SK-N-SH (cell line): Measurements from ENCODE around the gene FAM237B. TPM values are rescaled to one million over a fixed set of nuclear protein-coding genes. Genes with fewer than 3 reads are reported as not detected.
A peak's percentile ranks its signal among the peaks of the same experiment; 100 is the strongest.

Experiments
- CTCF ChIA-PET: fragments of 300-600, 350-600 bp; formaldehyde crosslinking; extraction: SDS; loops from one replicate; lab custom pipeline; 2021; lab: Yijun Ruan, JAX
- POLR2A ChIA-PET: fragments of 350-600 bp; sonication (Branson Sonifier 250); formaldehyde crosslinking; extraction: SDS; loops from one replicate; lab custom pipeline; 2020; ENCODE audit warnings: antibody characterized with exemption, inconsistent platforms; lab: Yijun Ruan, JAX
- DNase-seq: peaks from one replicate; pipeline ENCODE4 v3.0.0; 2012
- H2AFZ ChIP-seq: fragments of 200-600 bp; sonication (generic); 2 replicates; pipeline ENCODE4 v1.8.1; 2016; ENCODE audit warnings: antibody characterized with exemption, mild to moderate bottlenecking, low read depth
- H3F3A ChIP-seq: fragments of 200-600 bp; sonication (generic); replicated peaks from 2 replicates; pipeline ENCODE3; 2016; ENCODE audit warnings: antibody characterized with exemption, mild to moderate bottlenecking; ENCODE audit not compliant: insufficient read depth
- H3K27ac ChIP-seq, 2 experiments: fragments of 200-500 bp in 1 of 2; fragments of 200-600 bp in 1 of 2; sonication (Bioruptor generic) in 1 of 2; sonication (generic), shearing (Covaris generic) in 1 of 2; 2 replicates each; pipeline versions ENCODE4 v1.5.1 to v1.6.1; 2014 to 2016; ENCODE audit warnings: low read depth in 2 of 2, inconsistent platforms in 1 of 2, low read length in 1 of 2, mild to moderate bottlenecking in 1 of 2, mixed read lengths in 1 of 2
- H3K27me3 ChIP-seq: fragments of 200-600 bp; sonication (generic), shearing (Covaris generic); 2 replicates; pipeline ENCODE4 v1.6.1; 2016; ENCODE audit warnings: mixed run types; ENCODE audit not compliant: insufficient read depth
- H3K36me3 ChIP-seq, 2 experiments: fragments of 200-500 bp in 1 of 2; fragments of 200-600 bp in 1 of 2; sonication (Bioruptor generic) in 1 of 2; sonication (generic) in 1 of 2; replicated peaks in 1 of 2; 2 replicates each; pipeline versions ENCODE3 to v1.5.1; 2014 to 2016; ENCODE audit warnings: low read length in 1 of 2, mild to moderate bottlenecking in 1 of 2; ENCODE audit not compliant: insufficient read depth in 2 of 2, control insufficient read depth in 1 of 2
- H3K4me1 ChIP-seq, 2 experiments: fragments of 200-500 bp in 1 of 2; fragments of 200-600 bp in 1 of 2; sonication (Bioruptor generic) in 1 of 2; sonication (generic), shearing (Covaris generic) in 1 of 2; 2 replicates each; pipeline versions ENCODE4 v1.5.1 to v1.6.1; 2014 to 2016; ENCODE audit warnings: low read depth in 1 of 2, low read length in 1 of 2, mixed run types in 1 of 2; ENCODE audit not compliant: insufficient read depth in 2 of 2, control insufficient read depth in 1 of 2
- H3K4me2 ChIP-seq: fragments of 200-600 bp; sonication (generic), shearing (Covaris generic); 2 replicates; pipeline ENCODE4 v1.6.1; 2017; ENCODE audit warnings: mixed run types
- H3K4me3 ChIP-seq, 2 experiments: fragments of 200-500 bp in 1 of 2; fragments of 200-600 bp in 1 of 2; sonication (Bioruptor generic) in 1 of 2; sonication (generic), shearing (Covaris generic) in 1 of 2; 2 replicates each; pipeline versions ENCODE4 v1.5.1 to v1.8.1; 2014 to 2016; ENCODE audit warnings: low read depth in 2 of 2, inconsistent platforms in 1 of 2, low read length in 1 of 2, mild to moderate bottlenecking in 1 of 2, mixed read lengths in 1 of 2, moderate library complexity in 1 of 2
- H3K79me2 ChIP-seq: fragments of 200-600 bp; sonication (generic); 2 replicates; pipeline ENCODE4 v1.8.1; 2017; ENCODE audit warnings: mild to moderate bottlenecking; ENCODE audit not compliant: insufficient read depth
- H3K9ac ChIP-seq: fragments of 200-600 bp; sonication (generic); 2 replicates; pipeline ENCODE4 v1.6.1; 2017; ENCODE audit warnings: mixed run types
- H3K9me2 ChIP-seq: fragments of 200-600 bp; sonication (generic); 2 replicates; pipeline ENCODE4 v1.6.1; 2017; ENCODE audit warnings: mixed run types
- H3K9me3 ChIP-seq: fragments of 200-600 bp; sonication (generic); 2 replicates; pipeline ENCODE4 v1.6.1; 2017; ENCODE audit warnings: mixed run types, mild to moderate bottlenecking, moderate library complexity
- H4K20me1 ChIP-seq: fragments of 200-600 bp; sonication (generic); 2 replicates; pipeline ENCODE4 v1.6.1; 2017; ENCODE audit warnings: mild to moderate bottlenecking, mixed run types; ENCODE audit not compliant: insufficient read depth
- CHD2 ChIP-seq: fragments of 150-350 bp; IDR thresholded peaks from 2 replicates; pipeline ENCODE4 v1.6.1; 2018; ENCODE audit warnings: low read length; ENCODE audit not compliant: partially characterized antibody
- CTCF ChIP-seq: fragments of 200-600 bp; sonication (generic); IDR thresholded peaks from 2 replicates; pipeline ENCODE4 v1.6.1; 2017; ENCODE audit warnings: antibody characterized with exemption, mild to moderate bottlenecking, moderate library complexity
- ELF1 ChIP-seq: IDR thresholded peaks from 2 replicates; pipeline ENCODE4 v1.4.0; 2012
- EP300 ChIP-seq, 2 experiments: IDR thresholded peaks; 2 replicates each; pipeline versions ENCODE4 v1.4.0 to v1.6.1; 2012; ENCODE audit warnings: borderline replicate concordance in 1 of 2, low read depth in 1 of 2, low read length in 1 of 2
- EZH2phosphoT487 ChIP-seq: fragments of 200-600 bp; sonication (generic); IDR thresholded peaks from 2 replicates; pipeline ENCODE4 v1.6.1; 2017; ENCODE audit warnings: low read depth, mixed run types, mild to moderate bottlenecking, antibody characterized with exemption, moderate library complexity, borderline replicate concordance
- FOXJ3 ChIP-seq: sonication (generic); formaldehyde crosslinking; IDR thresholded peaks from 2 replicates; pipeline ENCODE4 v1.5.1; 2020; ENCODE audit warnings: mild to moderate bottlenecking, missing genetic modification reagents
- FOXM1 ChIP-seq: IDR thresholded peaks from 2 replicates; pipeline ENCODE4 v1.4.0; 2012; ENCODE audit warnings: low read depth, mild to moderate bottlenecking
- GABPA ChIP-seq: IDR thresholded peaks from 2 replicates; pipeline ENCODE4 v1.4.0; 2012; ENCODE audit warnings: low read depth, mild to moderate bottlenecking
- JUND ChIP-seq: IDR thresholded peaks from 2 replicates; pipeline ENCODE4 v1.4.0; 2012
- MEF2A ChIP-seq: IDR thresholded peaks from 2 replicates; pipeline ENCODE4 v1.4.0; 2012; ENCODE audit warnings: low read depth, borderline replicate concordance
- NRF1 ChIP-seq: IDR thresholded peaks from 2 replicates; pipeline ENCODE4 v1.6.1; 2012; ENCODE audit warnings: low read depth, mild to moderate bottlenecking, low read length
- RAD21 ChIP-seq: IDR thresholded peaks from 2 replicates; pipeline ENCODE4 v1.6.1; 2012; ENCODE audit warnings: mild to moderate bottlenecking, low read length
- RFX5 ChIP-seq: IDR thresholded peaks from 2 replicates; pipeline ENCODE4 v1.6.1; 2012; ENCODE audit warnings: mild to moderate bottlenecking, improper control_type of control experiment, low read length
- RXRA ChIP-seq: IDR thresholded peaks from 2 replicates; pipeline ENCODE4 v1.4.0; 2012; ENCODE audit warnings: low read depth, mild to moderate bottlenecking, borderline replicate concordance
- SIN3A ChIP-seq: IDR thresholded peaks from 2 replicates; pipeline ENCODE4 v1.6.1; 2012; ENCODE audit warnings: low read depth, mild to moderate bottlenecking, low read length, moderate library complexity, borderline replicate concordance
- SMC3 ChIP-seq: IDR thresholded peaks from 2 replicates; pipeline ENCODE4 v1.6.1; 2012; ENCODE audit warnings: low read depth, low read length, improper control_type of control experiment
- TAF1 ChIP-seq: IDR thresholded peaks from 2 replicates; pipeline ENCODE4 v1.6.1; 2012; ENCODE audit warnings: low read depth, mild to moderate bottlenecking, low read length, moderate library complexity, borderline replicate concordance
- TCF12 ChIP-seq: IDR thresholded peaks from 2 replicates; pipeline ENCODE4 v1.4.0; 2012
- TEAD4 ChIP-seq: IDR thresholded peaks from 2 replicates; pipeline ENCODE4 v1.4.0; 2012; ENCODE audit warnings: mild to moderate bottlenecking, borderline replicate concordance; ENCODE audit not compliant: insufficient read depth
- USF2 ChIP-seq: fragments of 150-350 bp; IDR thresholded peaks from 2 replicates; pipeline ENCODE4 v1.6.1; 2017; ENCODE audit warnings: antibody characterized with exemption, low read length, low read depth, borderline replicate concordance
- YY1 ChIP-seq: IDR thresholded peaks from 2 replicates; pipeline ENCODE4 v1.4.0; 2012; ENCODE audit warnings: low read depth, mild to moderate bottlenecking
- ZBTB33 ChIP-seq: IDR thresholded peaks from 2 replicates; pipeline ENCODE4 v1.4.0; 2012; ENCODE audit warnings: low read depth, borderline replicate concordance
- WGBS: methylation state at CpG from one replicate; pipeline ENCODE4 v1.1.6; 2017; ENCODE audit warnings: low lambda C conversion rate; 5-methylcytosine and 5-hydroxymethylcytosine counted together
- polyA plus RNA-seq, 3 experiments: library from polyadenylated mRNA; depleted of rRNA; stranded (reverse); fragments of >200 nt; gene quantifications; 2 replicates each; pipeline ENCODE4 v1.2.3, GENCODE V29; 2012

Gene FAM237B
- polyA plus RNA-seq, 1 of the 3 experiments (the other 2 are of a cell fraction): 0.03 TPM

- Histone ChIP-seq H3K9me3 (no peaks in the 10 kb centered on the region), H3K79me2 (no peaks in the 10 kb centered on the region), H3K27me3 (no peaks in the 10 kb centered on the region), H3K9ac (no peak overlapping the region), H3K4me3 (no peak overlapping the region), H3K9me2 (no peaks in the 10 kb centered on the region), H3K36me3 (peaks cover 5 to 12% of the 10 kb centered on the region in 2 experiments), H2AFZ (no peak overlapping the region), H3K4me2 (no peak overlapping the region), H3K27ac (no peak overlapping the region), H3K4me1 (no peaks in the 10 kb centered on the region; a peak in 1 of 4 replicates), H3F3A (no peaks in the 10 kb centered on the region), H4K20me1 (no peaks in the 10 kb centered on the region)
- POLR2A ChIA-PET: interaction anchor here (0.7 to 0.8 kb wide), 2 partner anchors 91 to 115 kb away, joined by 3 read pairs; partner anchors contain the start of gene CLDN12
- DNase-seq: no peak
- TF ChIP-seq CTCF (peak; percentile 42), RAD21 (peak; percentile 47), ZBTB33 (no peak), SMC3 (peak; percentile 20; the same call in 1 of the 2 replicates)
- WGBS: 94% methylated on average over 2 of the region's 2 CpGs
- CTCF ChIA-PET: interaction anchor here (0.9 to 4.6 kb wide), 9 partner anchors 9 to 159 kb away, joined by 3 to 37 read pairs (median 5); partner anchors contain the start of genes FAM237B, GTPBP10 and STEAP1
Observed at GRCh38 chr7:90312745-90313144, 8.4 kb downstream of the FAM237B start.

- POLR2A ChIA-PET: no interaction called here
- no peaks in the 10 kb centered on the region for H3K27me3 ChIP-seq
Observed at GRCh38 chr7:90311175-90311574, 9.9 kb downstream of the FAM237B start.

More at GRCh38 chr7:90311175-90311574, 9.9 kb downstream of the FAM237B start:
- Histone ChIP-seq H3K27ac (no peak overlapping the region), H3K9me2 (no peaks in the 10 kb centered on the region), H2AFZ (no peak overlapping the region), H3K4me3 (no peak overlapping the region), H3K9ac (no peak overlapping the region), H4K20me1 (no peaks in the 10 kb centered on the region), H3K79me2 (no peaks in the 10 kb centered on the region), H3F3A (no peaks in the 10 kb centered on the region), H3K4me1 (no peaks in the 10 kb centered on the region), H3K9me3 (no peaks in the 10 kb centered on the region), H3K4me2 (no peak overlapping the region), H3K36me3 (peaks cover 5 to 12% of the 10 kb centered on the region in 2 experiments)
- TF ChIP-seq SMC3 (no peak), RFX5 (no peak), EZH2phosphoT487 (no peak), EP300 (IDR thresholded peaks at IDR 0.05; ENCODE audit: borderline replicate concordance in 1 of 2, low read depth in 1 of 2, low read length in 1 of 2) (no peak), TEAD4 (no peak), USF2 (no peak), CHD2 (no peak), RXRA (no peak), GABPA (no peak), NRF1 (no peak), YY1 (no peak), TAF1 (no peak), SIN3A (no peak), JUND (no peak), ELF1 (no peak), TCF12 (no peak), MEF2A (no peak), FOXM1 (no peak), FOXJ3 (CRISPR knock-in tag) (no peak), ZBTB33 (no peak)
- no peak for DNase-seq
- CTCF ChIA-PET: interaction anchor here (0.7 to 4.6 kb wide), 3 partner anchors 11 to 116 kb away, joined by 3 to 37 read pairs (median 15); partner anchors contain the start of gene FAM237B
